SK-N-DZ (cell line): Measurements from ENCODE around the gene NUDT7. TPM values are rescaled to one million over a fixed set of nuclear protein-coding genes. Genes with fewer than 3 reads are reported as not detected.

Experiments
- DNase-seq: peaks from one replicate; pipeline ENCODE4 v3.0.0-alpha.2; 2015; ENCODE audit warnings: low spot score
- polyA plus RNA-seq, 2 experiments: library from polyadenylated mRNA; depleted of rRNA; stranded (reverse); fragments of >200 nt; gene quantifications; 2 replicates each; pipeline ENCODE4 v1.2.3, GENCODE V29; 2014

The NUDT7 gene
- polyA plus RNA-seq (2014; cell fraction: cytosol; rRNA removed), result 21.5 and 24.9 TPM in 2 replicates
- polyA plus RNA-seq (2014; cell fraction: nucleus; rRNA removed), result 17.6 and 22.1 TPM in 2 replicates

- DNase-seq, result peak; percentile 96
Measured at GRCh38 chr16:77722309-77723107, at the start of gene NUDT7. TSS of gene NUDT7 (plus strand) at chr16:77722514. CDS start at chr16:77722583, 69 bp downstream.

GRCh38 chr16:77674888-77675287 lies 47.4 kb upstream of the NUDT7 start:
- DNase-seq, result no peak

DNA sequence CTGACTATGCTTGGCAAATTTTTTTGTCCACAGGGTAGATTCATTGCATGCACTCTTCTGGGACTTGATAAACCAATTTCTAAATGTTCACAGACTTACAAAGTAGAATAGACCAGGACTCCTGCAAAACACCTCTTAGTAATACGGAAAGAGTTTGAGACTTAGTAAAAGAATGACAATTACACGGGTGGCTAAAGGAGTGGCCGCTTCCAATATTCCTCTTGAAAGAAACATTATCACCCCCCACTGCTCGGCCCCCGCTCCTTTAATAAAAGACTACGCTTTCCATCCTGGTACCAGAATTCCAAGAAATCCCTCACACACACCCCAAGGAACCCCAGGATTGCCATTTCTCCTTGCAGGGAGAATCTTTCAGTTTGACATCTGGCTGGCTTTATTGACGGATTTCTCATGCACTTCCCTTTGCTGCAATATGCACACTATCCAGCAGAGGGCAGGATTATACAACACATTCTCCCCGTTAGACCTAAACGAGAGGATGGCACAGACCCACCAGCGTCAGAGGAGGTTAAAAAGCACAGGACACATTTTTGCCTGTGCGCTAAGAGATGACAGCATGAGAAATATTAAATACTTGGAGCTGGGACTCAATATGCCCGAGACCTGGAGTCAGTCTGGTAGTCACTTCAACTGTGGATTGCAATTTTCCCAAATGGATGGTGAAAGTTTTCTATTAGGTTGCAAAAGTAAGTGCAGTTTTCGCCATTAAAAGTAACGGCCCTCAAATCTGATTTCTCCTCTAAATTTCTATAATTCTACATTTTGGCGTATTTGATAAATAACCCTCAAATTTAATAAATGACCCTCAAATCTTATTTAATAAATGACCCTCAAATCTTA lies 46.6 kb upstream of the NUDT7 start:
- peak; percentile 86 for DNase-seq

GRCh38 chr16:77677129-77677528 lies 45.2 kb upstream of the NUDT7 start:
- no peak for DNase-seq

GRCh38 chr16:77679391-77679790 lies 42.9 kb upstream of the NUDT7 start:
- DNase-seq, result no peak

GRCh38 chr16:77679901-77680300 lies 42.4 kb upstream of the NUDT7 start:
- DNase-seq, result no peak

DNA sequence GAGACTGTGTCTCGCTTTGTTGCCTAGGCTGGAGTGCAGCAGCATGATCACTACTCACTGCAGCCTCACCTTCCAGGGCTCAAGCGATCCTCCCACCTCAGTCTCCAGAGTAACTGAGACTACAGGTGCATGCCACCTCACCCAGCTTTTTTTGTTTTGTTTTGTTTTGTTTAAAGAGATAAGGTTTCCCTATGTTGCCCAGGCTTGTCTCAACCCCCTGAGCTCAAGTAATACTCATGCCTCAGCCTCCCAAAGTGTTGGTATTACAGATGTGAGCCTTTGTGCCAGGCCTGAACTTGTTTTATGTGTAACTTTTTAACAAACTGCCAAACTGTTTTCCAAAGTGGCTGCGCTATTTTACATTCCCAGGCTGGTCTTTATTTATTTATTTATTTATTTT lies 41.8 kb upstream of the NUDT7 start:
- no peak for DNase-seq

GRCh38 chr16:77682586-77682985 lies 39.7 kb upstream of the NUDT7 start:
- DNase-seq, result no peak

- DNase-seq, result no peak
Measured at GRCh38 chr16:77683397-77684180, 38.7 kb upstream of the NUDT7 start.

DNA sequence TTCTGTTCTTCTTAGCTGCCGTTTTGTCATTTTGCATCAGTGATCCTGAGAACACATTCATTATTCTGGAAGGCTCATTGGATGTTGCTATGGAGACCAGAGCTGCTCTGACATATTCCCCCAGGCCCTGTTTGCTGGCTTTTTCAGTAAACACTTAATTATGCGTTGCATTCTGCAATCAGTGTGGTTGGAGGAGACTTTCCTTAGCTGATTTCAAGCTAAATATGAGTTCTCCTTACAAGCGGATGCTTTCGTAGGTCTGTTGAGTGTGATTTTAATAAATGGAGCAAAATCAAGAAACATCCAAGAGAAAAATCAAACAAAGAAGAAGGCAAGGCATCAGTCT lies 38.2 kb upstream of the NUDT7 start:
- no peak for DNase-seq

DNA sequence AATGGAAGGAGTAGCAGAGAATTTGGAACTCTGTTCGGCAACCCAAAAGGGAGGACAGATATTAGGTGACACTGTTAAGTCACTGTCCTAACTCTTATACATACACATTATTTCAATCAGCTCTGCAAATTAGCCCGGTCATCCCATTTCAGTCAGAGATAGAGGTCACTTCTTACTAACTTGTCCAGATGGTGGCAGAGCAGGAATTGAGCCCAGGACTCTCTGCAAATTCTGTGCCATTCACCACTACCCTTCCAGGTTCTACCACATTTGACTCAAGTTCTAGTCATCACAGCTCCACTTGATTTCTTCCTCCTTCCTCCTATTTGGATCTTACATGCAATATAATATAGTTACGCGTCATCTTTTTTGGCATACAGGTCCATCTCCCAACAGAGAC lies 35.9 kb upstream of the NUDT7 start:
- DNase-seq, result no peak

DNA sequence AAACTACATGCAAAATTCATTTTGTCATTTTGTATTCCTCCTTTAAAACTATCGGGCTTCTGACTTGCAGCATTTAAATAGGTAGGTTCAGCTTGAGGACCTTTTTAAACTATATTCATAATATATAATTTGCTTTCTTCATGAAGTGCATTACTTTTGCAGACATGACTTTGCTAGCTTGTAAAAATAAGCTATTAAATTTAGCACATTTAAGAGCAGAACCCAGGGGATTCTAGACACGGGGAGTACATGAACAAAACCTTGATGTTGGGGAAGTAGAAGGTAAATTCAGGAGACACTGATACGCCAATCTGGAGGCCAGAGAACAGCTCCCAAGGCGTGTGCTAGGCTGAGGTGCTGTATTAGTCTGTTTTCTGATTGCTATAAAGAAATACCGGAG lies 32.3 kb upstream of the NUDT7 start:
- DNase-seq, result no peak

DNA sequence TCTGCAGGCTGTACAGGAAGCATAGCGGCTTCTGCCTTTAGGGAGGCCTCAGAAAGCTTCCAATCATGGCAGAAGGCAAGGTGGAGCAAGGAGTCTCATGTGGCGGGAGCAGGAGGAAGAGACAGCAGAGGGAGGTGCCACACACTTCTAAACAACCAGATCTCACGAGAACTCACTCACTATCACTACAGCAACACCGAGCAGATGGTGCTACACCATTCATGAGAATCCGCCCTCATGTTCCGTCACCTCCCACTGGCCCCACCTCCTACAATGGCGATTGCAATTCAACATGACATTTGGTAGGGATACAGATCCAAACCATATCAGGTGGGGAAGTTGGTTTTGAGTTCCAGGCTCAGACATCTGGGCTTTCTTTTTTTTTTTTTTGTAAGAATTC lies 31.9 kb upstream of the NUDT7 start:
- DNase-seq, result no peak

DNA sequence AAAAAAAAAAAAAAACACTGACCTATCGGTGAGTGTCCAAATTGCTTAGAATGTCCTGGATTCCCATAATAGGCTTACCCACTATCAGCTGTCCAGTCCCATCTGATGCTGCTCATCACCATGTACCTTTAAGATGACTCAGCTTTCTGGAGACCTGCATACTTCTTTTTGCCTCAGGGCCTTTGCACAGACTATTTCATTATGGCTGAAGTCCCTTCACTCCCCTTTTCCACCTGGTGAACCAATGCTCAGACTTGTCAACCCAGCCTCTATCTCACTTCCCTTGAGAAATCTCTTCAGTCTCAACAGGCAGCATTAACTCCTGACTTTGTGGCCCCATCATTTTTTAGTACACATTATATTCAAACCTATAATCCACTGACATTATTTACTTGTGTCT lies 29.7 kb upstream of the NUDT7 start:
- DNase-seq, result no peak

DNA sequence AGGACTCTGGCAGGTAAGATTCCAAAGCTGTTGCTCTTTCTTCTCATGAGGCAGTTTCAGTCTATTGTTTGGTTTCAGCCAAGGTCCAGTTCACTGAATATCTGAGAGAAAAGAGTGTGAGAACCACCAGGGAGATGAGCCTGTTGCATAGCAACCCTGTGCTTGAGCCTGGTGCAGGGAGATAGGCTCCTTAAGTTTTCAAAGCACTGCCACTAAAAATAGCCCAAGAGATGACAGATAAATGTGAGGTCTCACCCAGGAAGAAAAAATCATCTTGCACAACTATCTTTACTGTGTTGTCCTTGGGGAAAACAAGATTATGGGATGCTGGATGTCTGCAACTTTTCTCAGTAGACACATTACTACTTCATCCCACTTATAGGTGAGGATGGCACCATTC lies 26.2 kb upstream of the NUDT7 start:
- DNase-seq, result peak; percentile 32

- no peak for DNase-seq
Measured at GRCh38 chr16:77700846-77701245, 21.5 kb upstream of the NUDT7 start.

DNA sequence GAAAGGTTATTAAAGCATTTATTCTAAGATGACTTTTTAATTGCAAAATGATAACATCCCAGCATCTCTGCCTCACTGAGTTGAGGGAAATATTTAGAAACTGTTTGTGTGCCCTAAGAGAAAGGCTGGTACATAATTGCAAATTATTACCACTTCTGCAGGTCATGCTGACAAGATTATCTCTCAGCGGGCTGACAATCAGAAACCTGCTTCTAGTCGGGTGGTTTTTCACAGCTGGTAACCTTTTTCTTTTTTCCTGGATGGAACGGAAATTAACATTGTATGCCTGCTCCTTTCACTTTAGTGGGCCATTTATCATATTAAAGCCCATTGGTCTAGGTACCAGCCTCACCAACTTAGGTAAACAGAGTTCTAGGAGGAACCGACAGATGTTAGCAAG lies 17.0 kb upstream of the NUDT7 start:
- no peak for DNase-seq

GRCh38 chr16:77711179-77711578 lies 11.1 kb upstream of the NUDT7 start:
- DNase-seq, result no peak

DNA sequence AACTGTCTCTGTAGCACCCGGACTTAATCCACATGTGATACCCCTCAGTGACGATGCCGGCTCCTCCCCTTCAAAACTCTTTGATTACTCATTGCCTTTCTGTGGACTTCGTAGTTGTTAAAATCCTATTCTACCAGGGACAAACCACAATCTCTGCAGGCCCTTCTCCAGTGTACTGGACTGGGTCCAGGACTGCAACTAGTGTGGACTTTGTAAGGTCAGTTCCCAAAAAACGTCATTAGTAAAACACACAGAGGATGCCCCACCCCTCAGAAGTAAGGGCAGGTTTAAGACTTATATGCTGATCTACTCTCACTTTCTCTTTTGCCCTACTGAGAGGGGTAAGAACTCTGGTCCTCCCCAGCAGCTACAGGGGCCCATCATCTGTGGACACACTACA lies 10.5 kb upstream of the NUDT7 start:
- DNase-seq, result no peak

GRCh38 chr16:77715145-77715544 lies 7.2 kb upstream of the NUDT7 start:
- no peak for DNase-seq

DNA sequence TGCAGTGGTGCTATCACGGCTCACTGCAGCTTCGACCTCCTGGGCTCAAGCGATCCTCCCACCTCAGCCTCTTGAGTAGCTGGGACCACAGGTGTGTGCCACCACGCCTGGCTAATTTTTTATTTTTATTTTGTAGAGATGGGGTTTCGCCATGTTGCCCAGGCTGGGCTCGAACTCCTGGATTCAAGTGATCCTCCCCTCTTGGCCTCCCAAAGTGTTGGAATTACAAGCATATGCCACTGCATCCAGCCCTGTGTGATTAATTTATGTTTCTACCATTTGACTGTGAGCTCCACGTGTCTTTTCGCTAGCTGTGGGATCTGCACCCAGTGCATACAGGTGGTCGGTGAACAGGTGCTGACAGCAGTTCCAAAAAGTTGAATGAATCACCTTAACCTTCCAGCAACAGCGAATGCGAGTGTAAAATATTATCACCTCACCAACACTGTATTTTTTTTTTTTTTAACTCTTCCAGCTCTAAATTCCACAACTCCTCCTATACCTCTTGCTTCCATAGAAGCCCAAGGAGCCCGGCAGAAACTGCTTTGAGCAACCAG lies 484 bp upstream of the NUDT7 start:
- no peak for DNase-seq

GRCh38 chr16:77723108-77723514 lies 797 bp downstream of the NUDT7 start:
- peak; percentile 57 for DNase-seq
